Endothelial cell (in vitro differentiated cells): ENCODE data around the gene AUTS2. TPM values are rescaled to one million over a fixed set of nuclear protein-coding genes. Genes with fewer than 3 reads are reported as not detected.
"Not testable (repeated sequence)": the region's sequence is repeated elsewhere in the genome, so short reads cannot be mapped to it uniquely, and the experiment has no call there.

Experiments used
- DNase-seq: peaks from one replicate; pipeline ENCODE4 v3.0.0; 2021; ENCODE audit warnings: low spot score
- H3K27ac Mint-ChIP-seq: one replicate; pipeline ENCODE4 v1.8.0; 2021; ENCODE audit warnings: mixed read lengths, inconsistent platforms; ENCODE audit not compliant: unreplicated experiment
- H3K27me3 Mint-ChIP-seq: one replicate; pipeline ENCODE4 v1.8.0; 2021; ENCODE audit warnings: mild to moderate bottlenecking, moderate library complexity, mixed read lengths, inconsistent platforms; ENCODE audit not compliant: unreplicated experiment
- H3K36me3 Mint-ChIP-seq: one replicate; pipeline ENCODE4 v1.8.0; 2021; ENCODE audit warnings: mild to moderate bottlenecking, low read depth, mixed read lengths, inconsistent platforms; ENCODE audit not compliant: unreplicated experiment
- H3K4me1 Mint-ChIP-seq: one replicate; pipeline ENCODE4 v1.8.0; 2021; ENCODE audit warnings: mild to moderate bottlenecking, mixed read lengths, inconsistent platforms; ENCODE audit not compliant: unreplicated experiment
- H3K4me3 Mint-ChIP-seq: one replicate; pipeline ENCODE4 v1.8.0; 2021; ENCODE audit warnings: mild to moderate bottlenecking, mixed read lengths, inconsistent platforms; ENCODE audit not compliant: unreplicated experiment
- H3K9me3 Mint-ChIP-seq: one replicate; pipeline ENCODE4 v1.8.0; 2021; ENCODE audit warnings: mixed read lengths, inconsistent platforms; ENCODE audit not compliant: unreplicated experiment
- total RNA-seq: library from RNA; stranded (reverse); fragmentation: NEBNext Ultra II Directional; extraction: Animal tissue kit (Norgen Biotek cat#: 25700); gene quantifications from one replicate; pipeline ENCODE4 v1.2.1, GENCODE V29; 2021; ENCODE audit not compliant: unreplicated experiment
- TF ChIP-seq, protein P1 (sequence below): fragments of 200-600 bp; sonication (generic); IDR thresholded peaks from one replicate; pipeline ENCODE4 v1.5.0; 2021; ENCODE audit warnings: antibody characterized with exemption; ENCODE audit not compliant: unreplicated experiment

The AUTS2 gene
- total RNA-seq, 1 donor from 2014 or later = 103 TPM

DNA sequence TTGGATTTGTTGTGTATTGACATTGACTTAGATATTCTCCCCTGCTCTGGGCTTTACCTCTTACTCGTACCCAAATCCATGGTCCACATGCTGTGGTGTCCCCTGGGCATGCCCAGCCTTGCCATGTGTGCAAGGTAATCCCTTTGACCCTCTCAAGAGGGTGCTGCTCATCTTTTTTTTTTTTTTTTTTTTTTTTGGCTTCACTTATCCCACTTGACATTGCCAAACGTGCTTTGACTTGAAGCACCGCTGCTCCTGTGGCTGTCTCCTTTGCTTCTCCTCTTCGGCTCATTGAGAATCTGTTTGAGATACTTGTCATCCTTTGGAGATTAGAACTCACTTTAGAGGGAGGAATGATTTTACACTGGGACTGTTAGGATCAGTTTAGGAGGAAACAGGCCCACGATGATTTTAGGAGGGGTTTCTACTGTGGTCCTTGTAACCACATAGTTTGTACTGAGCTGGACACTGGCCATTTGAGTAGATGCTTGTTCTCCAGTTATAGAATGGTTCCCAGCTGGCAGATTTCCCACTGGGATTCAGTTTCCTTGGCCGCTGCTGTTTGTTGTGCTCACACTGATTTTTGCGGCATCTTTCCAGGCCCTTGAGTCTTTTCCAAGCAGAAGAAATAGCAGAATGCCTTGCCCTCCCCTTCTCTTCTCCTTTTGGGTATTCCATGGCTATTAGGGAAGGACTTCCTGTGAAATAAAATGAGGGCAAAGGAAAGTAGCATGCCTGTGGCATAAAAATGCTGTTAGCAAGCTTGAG is 184.8 kb downstream of the AUTS2 start:
- H3K27me3 Mint-ChIP-seq = no peaks in the 10 kb centered on the region
- TF ChIP-seq, protein P1, sequence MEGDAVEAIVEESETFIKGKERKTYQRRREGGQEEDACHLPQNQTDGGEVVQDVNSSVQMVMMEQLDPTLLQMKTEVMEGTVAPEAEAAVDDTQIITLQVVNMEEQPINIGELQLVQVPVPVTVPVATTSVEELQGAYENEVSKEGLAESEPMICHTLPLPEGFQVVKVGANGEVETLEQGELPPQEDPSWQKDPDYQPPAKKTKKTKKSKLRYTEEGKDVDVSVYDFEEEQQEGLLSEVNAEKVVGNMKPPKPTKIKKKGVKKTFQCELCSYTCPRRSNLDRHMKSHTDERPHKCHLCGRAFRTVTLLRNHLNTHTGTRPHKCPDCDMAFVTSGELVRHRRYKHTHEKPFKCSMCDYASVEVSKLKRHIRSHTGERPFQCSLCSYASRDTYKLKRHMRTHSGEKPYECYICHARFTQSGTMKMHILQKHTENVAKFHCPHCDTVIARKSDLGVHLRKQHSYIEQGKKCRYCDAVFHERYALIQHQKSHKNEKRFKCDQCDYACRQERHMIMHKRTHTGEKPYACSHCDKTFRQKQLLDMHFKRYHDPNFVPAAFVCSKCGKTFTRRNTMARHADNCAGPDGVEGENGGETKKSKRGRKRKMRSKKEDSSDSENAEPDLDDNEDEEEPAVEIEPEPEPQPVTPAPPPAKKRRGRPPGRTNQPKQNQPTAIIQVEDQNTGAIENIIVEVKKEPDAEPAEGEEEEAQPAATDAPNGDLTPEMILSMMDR = no peak
- H3K4me3 Mint-ChIP-seq = no peak overlapping the region
- H3K4me1 Mint-ChIP-seq = peaks cover 12% of the 10 kb centered on the region
- H3K9me3 Mint-ChIP-seq = no peaks in the 10 kb centered on the region
- DNase-seq = no peak
- H3K36me3 Mint-ChIP-seq = peaks cover 4% of the 10 kb centered on the region
- peak overlapping the region; percentile 18 for H3K27ac Mint-ChIP-seq

DNA sequence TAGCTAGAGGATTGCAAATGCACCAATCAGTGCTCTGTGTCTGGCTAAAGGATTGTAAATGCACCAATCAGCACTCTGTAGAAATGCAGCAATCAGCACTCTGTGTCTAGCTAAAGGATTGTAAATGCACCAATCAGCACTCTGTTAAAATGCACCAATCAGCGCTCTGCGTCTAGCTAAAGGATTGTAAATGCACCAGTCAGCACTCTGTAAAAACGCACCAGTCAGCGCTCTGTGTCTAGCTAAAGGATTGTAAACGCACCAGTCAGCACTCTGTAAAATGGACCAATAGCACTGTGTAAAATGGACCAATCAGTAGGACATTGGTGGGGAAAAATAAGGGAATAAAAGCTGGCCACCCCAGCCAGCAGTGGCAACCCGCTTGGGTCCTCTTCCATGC is 187.9 kb downstream of the AUTS2 start:
- not testable (repeated sequence) for H3K27me3 Mint-ChIP-seq, H3K27ac Mint-ChIP-seq

DNA sequence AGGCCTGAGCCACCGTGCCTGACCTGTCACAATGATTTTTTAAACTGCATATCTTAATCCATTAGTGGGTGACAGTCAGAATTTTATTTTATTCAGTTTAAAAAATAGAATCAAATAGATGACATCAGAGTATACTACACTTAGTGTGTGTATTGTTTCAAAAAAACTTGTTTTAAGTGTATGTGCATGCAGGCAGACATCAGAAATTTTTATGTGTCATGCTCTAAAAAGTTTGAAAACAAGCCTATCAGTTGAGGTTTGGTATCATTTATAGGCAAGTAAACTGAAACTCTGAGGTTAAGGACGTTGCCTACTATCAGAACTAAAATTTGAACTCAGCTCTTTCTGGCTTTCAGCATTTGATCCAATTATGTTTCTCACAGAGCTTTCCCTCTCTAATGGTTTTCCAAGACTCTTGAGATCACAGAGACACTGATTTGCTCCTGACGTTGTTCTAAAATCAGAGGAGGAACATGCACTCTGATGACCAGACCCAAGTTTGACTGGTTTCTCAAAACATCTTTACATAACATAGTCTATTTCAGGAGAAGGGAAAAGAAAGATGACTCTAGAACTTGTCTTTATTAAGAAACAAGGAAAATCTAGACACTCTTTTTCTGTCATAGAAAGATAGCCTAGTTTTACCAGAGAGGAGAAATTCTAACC is 188.6 kb downstream of the AUTS2 start:
- peaks cover 18% of the 10 kb centered on the region for H3K4me1 Mint-ChIP-seq
- no peak overlapping the region for H3K27ac Mint-ChIP-seq
- no peak for DNase-seq
- no peak overlapping the region for H3K4me3 Mint-ChIP-seq
- H3K9me3 Mint-ChIP-seq = no peaks in the 10 kb centered on the region
- no peaks in the 10 kb centered on the region for H3K27me3 Mint-ChIP-seq
- TF ChIP-seq, protein P1 = no peak
- H3K36me3 Mint-ChIP-seq = peaks cover 4% of the 10 kb centered on the region

More for the DNA sequence above, 187.9 kb downstream of the AUTS2 start:
- not testable (repeated sequence) for H3K4me3 Mint-ChIP-seq, H3K36me3 Mint-ChIP-seq, H3K9me3 Mint-ChIP-seq, DNase-seq
- H3K4me1 Mint-ChIP-seq = peaks cover 21% of the 10 kb centered on the region

DNA sequence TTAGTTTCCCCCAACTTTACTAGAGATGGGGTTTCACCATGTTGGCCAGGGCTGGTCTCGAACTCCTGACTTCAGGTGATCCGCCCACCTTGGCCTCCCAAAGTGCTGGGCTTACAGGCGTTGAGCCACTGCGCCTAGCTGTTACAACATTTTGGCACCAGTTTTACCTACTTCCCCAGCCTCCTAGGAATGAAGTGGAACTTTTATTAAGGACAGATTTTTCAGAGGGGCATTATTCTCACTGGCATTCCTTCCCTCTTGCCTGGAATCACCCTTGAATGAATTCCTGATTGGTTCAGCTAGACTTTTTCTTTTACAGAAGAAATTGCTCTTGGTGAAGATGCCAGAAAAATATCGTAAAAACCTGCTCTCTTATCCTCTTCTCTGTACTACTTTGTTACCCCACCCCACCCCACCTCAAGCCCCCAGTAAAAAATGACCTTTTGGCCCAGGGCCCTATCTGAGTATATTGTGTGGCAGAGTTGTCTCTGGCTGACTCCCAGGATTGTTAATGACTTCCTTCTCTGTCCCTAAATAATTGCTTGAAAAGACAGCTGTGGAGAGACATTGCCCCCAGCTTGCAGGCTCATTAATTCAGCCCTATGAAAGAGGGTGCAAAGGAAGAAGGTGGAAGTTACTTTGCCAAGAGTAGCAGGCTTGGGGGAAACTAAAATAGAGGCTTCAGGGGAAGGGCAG is 189.6 kb downstream of the AUTS2 start:
- Mint-ChIP-seq H3K9me3 (no peaks in the 10 kb centered on the region), H3K4me3 (no peak overlapping the region), H3K27me3 (no peaks in the 10 kb centered on the region), H3K36me3 (peaks cover 4% of the 10 kb centered on the region), H3K4me1 (peaks cover 18% of the 10 kb centered on the region), H3K27ac (no peak overlapping the region)
- DNase-seq = no peak
- TF ChIP-seq, protein P1 = no peak

DNA sequence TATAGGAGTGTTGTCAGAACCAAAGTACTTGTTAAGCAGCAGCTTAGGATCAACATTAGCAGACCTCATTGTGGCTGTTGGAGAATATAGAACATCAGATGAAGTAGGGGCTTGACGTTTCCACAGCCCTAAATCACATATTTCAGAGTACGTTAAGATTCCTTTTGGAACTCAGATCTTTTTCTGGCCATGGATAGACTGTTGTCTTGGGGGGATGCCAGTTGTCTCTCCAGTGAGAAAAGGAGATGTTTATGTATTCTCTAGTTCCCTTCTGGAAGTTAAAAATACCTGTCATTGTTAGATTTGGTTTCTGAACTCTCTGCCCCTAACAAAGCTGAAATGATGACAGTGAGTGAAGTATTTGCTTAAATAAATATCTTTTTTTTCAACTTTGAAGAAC is 191.3 kb downstream of the AUTS2 start:
- TF ChIP-seq, protein P1 = no peak
- no peak overlapping the region for H3K4me3 Mint-ChIP-seq
- H3K4me1 Mint-ChIP-seq = peaks cover 18% of the 10 kb centered on the region
- no peak for DNase-seq
- H3K9me3 Mint-ChIP-seq = no peaks in the 10 kb centered on the region
- no peaks in the 10 kb centered on the region for H3K36me3 Mint-ChIP-seq
- no peak overlapping the region for H3K27ac Mint-ChIP-seq
- no peaks in the 10 kb centered on the region for H3K27me3 Mint-ChIP-seq
